ENCODE data around the gene SPG7. TPM values are rescaled to one million over a fixed set of nuclear protein-coding genes. Genes with fewer than 3 reads are reported as not detected.
A peak's percentile ranks its signal among the peaks of the same experiment; 100 is the strongest.
"Not testable (repeated sequence)": the region's sequence is repeated elsewhere in the genome, so short reads cannot be mapped to it uniquely, and the experiment has no call there.

Gene SPG7
- polyA plus RNA-seq, 1 donor from 2014 or later: 47.0 TPM

- Mint-ChIP-seq H3K36me3 (peaks cover 2% of the 10 kb centered on the region), H3K9me3 (no peaks in the 10 kb centered on the region), H3K27ac (no peak overlapping the region), H3K4me3 (no peak overlapping the region), H3K4me1 (peaks cover 8 to 9% (median 8%) of the 10 kb centered on the region in 3 donors), H3K27me3 (peaks cover 10% of the 10 kb centered on the region)
These were observed 68.2 kb downstream of the SPG7 start for GRCh38 chr16:89576153-89577054.

- Mint-ChIP-seq H3K9me3 (no peaks in the 10 kb centered on the region), H3K4me3 (peak overlapping the region in 1 of 4 donors; percentile 63), H3K27me3 (peaks cover 7% of the 10 kb centered on the region), H3K36me3 (no peaks in the 10 kb centered on the region), H3K27ac (no peak overlapping the region), H3K4me1 (peaks cover 3 to 6% (median 3%) of the 10 kb centered on the region in 3 donors)
These were observed 69.0 kb downstream of the SPG7 start for GRCh38 chr16:89577055-89577759.

- no peaks in the 10 kb centered on the region for H3K4me1 Mint-ChIP-seq
- no peak overlapping the region for H3K27ac Mint-ChIP-seq
- H3K27me3 Mint-ChIP-seq: no peaks in the 10 kb centered on the region
- no peak overlapping the region for H3K4me3 Mint-ChIP-seq
- H3K9me3 Mint-ChIP-seq: no peaks in the 10 kb centered on the region
- H3K36me3 Mint-ChIP-seq: no peaks in the 10 kb centered on the region
These were observed 71.1 kb downstream of the SPG7 start for GRCh38 chr16:89579351-89579750.

GRCh38 chr16:89581045-89581695 lies 73.0 kb downstream of the SPG7 start:
- no peak overlapping the region for H3K4me3 Mint-ChIP-seq
- H3K9me3 Mint-ChIP-seq: no peaks in the 10 kb centered on the region
- H3K27ac Mint-ChIP-seq: no peak overlapping the region
- H3K27me3 Mint-ChIP-seq: no peaks in the 10 kb centered on the region
- no peaks in the 10 kb centered on the region for H3K36me3 Mint-ChIP-seq
- no peaks in the 10 kb centered on the region for H3K4me1 Mint-ChIP-seq

GRCh38 chr16:89581861-89582563 lies 73.8 kb downstream of the SPG7 start:
- Mint-ChIP-seq H3K27ac (peak overlapping the region in 1 of 3 donors; percentile 42), H3K4me3 (peak overlapping the region in 2 of 4 donors; percentile 53 to 63), H3K9me3 (no peaks in the 10 kb centered on the region)

GRCh38 chr16:89582614-89583196 lies 74.5 kb downstream of the SPG7 start:
- Mint-ChIP-seq H3K27ac (no peak overlapping the region), H3K4me3 (no peak overlapping the region), H3K27me3 (no peaks in the 10 kb centered on the region), H3K9me3 (no peaks in the 10 kb centered on the region), H3K4me1 (no peaks in the 10 kb centered on the region), H3K36me3 (no peaks in the 10 kb centered on the region)

More at GRCh38 chr16:89581861-89582563, 73.8 kb downstream of the SPG7 start:
- H3K36me3 Mint-ChIP-seq: no peaks in the 10 kb centered on the region
- H3K4me1 Mint-ChIP-seq: no peaks in the 10 kb centered on the region
- no peaks in the 10 kb centered on the region for H3K27me3 Mint-ChIP-seq

- Mint-ChIP-seq H3K4me3 (no peak overlapping the region), H3K27me3 (no peaks in the 10 kb centered on the region), H3K36me3 (no peaks in the 10 kb centered on the region), H3K27ac (no peak overlapping the region), H3K4me1 (no peaks in the 10 kb centered on the region), H3K9me3 (no peaks in the 10 kb centered on the region)
These were observed 75.1 kb downstream of the SPG7 start for GRCh38 chr16:89583197-89583894.

GRCh38 chr16:89583895-89584644 lies 75.9 kb downstream of the SPG7 start:
- H3K27ac Mint-ChIP-seq: no peak overlapping the region
- no peaks in the 10 kb centered on the region for H3K9me3 Mint-ChIP-seq
- no peak overlapping the region for H3K4me3 Mint-ChIP-seq
- no peaks in the 10 kb centered on the region for H3K36me3 Mint-ChIP-seq
- no peaks in the 10 kb centered on the region for H3K27me3 Mint-ChIP-seq
- H3K4me1 Mint-ChIP-seq: no peaks in the 10 kb centered on the region

GRCh38 chr16:89584768-89585549 lies 76.8 kb downstream of the SPG7 start:
- Mint-ChIP-seq H3K36me3 (no peaks in the 10 kb centered on the region), H3K4me1 (no peaks in the 10 kb centered on the region), H3K9me3 (no peaks in the 10 kb centered on the region), H3K27me3 (no peaks in the 10 kb centered on the region), H3K27ac (peak overlapping the region in 1 of 3 donors; percentile 59), H3K4me3 (no peak overlapping the region)

- Mint-ChIP-seq H3K27me3 (no peaks in the 10 kb centered on the region), H3K9me3 (no peaks in the 10 kb centered on the region), H3K4me1 (no peaks in the 10 kb centered on the region), H3K27ac (no peak overlapping the region), H3K4me3 (no peak overlapping the region), H3K36me3 (no peaks in the 10 kb centered on the region)
These were observed 78.0 kb downstream of the SPG7 start for GRCh38 chr16:89586218-89586617.

GRCh38 chr16:89586853-89587252 lies 78.7 kb downstream of the SPG7 start:
- Mint-ChIP-seq H3K36me3 (no peaks in the 10 kb centered on the region), H3K4me3 (no peak overlapping the region), H3K4me1 (no peaks in the 10 kb centered on the region), H3K9me3 (no peaks in the 10 kb centered on the region), H3K27ac (no peak overlapping the region), H3K27me3 (no peaks in the 10 kb centered on the region)

GRCh38 chr16:89587676-89588075 lies 79.5 kb downstream of the SPG7 start:
- H3K4me1 Mint-ChIP-seq, H3K9me3 Mint-ChIP-seq, H3K27me3 Mint-ChIP-seq, H3K4me3 Mint-ChIP-seq, H3K36me3 Mint-ChIP-seq, H3K27ac Mint-ChIP-seq: not testable (repeated sequence)

All from IgD-negative memory B cell (primary cell).